Thyroid gland (tissue), 4 donors: ENCODE results near the gene KCNG2. TPM values are rescaled to one million over a fixed set of nuclear protein-coding genes. Genes with fewer than 3 reads are reported as not detected.

Experiments used
- DNase-seq, 2 donors: peaks; one replicate each; pipeline ENCODE4 v3.0.0-alpha.2; 2019
- H3K27ac ChIP-seq, 3 donors: fragments of 200-600 bp; sonication (generic); 1 replicate in 2 of 3; 2 replicates in 1 of 3; pipeline ENCODE4 v1.5.1; 2016 to 2019; ENCODE audit warnings: mild to moderate bottlenecking in 1 of 3, moderate library complexity in 1 of 3
- H3K27me3 ChIP-seq: fragments of 200-600 bp; sonication (generic); one replicate; pipeline ENCODE4 v1.5.1; 2019
- H3K36me3 ChIP-seq, 2 donors: fragments of 200-600 bp; sonication (generic); one replicate each; pipeline ENCODE4 v1.5.1; 2016 to 2019
- H3K4me1 ChIP-seq, 2 donors: fragments of 200-600 bp; sonication (generic); one replicate each; pipeline ENCODE4 v1.5.1; 2017 to 2019
- H3K4me3 ChIP-seq, 3 donors: fragments of 200-600 bp; sonication (generic); replicated peaks in 1 of 3; 1 replicate in 2 of 3; 2 replicates in 1 of 3; pipeline ENCODE4 v1.5.1; 2016; ENCODE audit warnings: mild to moderate bottlenecking in 1 of 3
- H3K9me3 ChIP-seq: fragments of 200-600 bp; sonication (generic); one replicate; pipeline ENCODE4 v1.5.1; 2017
- CTCF ChIP-seq, 6 experiments: fragments of 200-600 bp in 3 of 6; fragments of 450-650 bp in 3 of 6; sonication (generic) in 3 of 6; IDR thresholded peaks; one replicate each; pipeline ENCODE4 v1.5.1; 2016 to 2019; ENCODE audit warnings: antibody characterized with exemption in 6 of 6, mild to moderate bottlenecking in 2 of 6, inconsistent platforms in 1 of 6, moderate library complexity in 1 of 6
- POLR2A ChIP-seq, 2 donors: fragments of 450-650 bp; IDR thresholded peaks; one replicate each; pipeline ENCODE4 v1.6.1; 2017; ENCODE audit warnings: antibody characterized with exemption in 2 of 2, mild to moderate bottlenecking in 2 of 2, moderate library complexity in 1 of 2
- WGBS, 2 donors: methylation state at CpG; one replicate each; pipeline ENCODE4 v1.1.5; 2017; 5-methylcytosine and 5-hydroxymethylcytosine counted together
- intact Hi-C: fragments of 100-400 bp; cut with DNase I; formaldehyde crosslinking; loops from one replicate; pipeline ENCODE4 v1.15.1; 2023
- total RNA-seq, 4 donors: library from RNA; depleted of rRNA; stranded (reverse); fragments of >200 nt; gene quantifications; one replicate each; pipeline ENCODE4 v1.2.3, GENCODE V29; 2016

The KCNG2 gene
- total RNA-seq, 4 donors from 2014 or later: 0.22 TPM; not detected in 3

GRCh38 chr18:79872527-79873444, 75.0 kb downstream of the KCNG2 start:
- no peak for DNase-seq
- no peaks in the 10 kb centered on the region for H3K27me3 ChIP-seq

DNA sequence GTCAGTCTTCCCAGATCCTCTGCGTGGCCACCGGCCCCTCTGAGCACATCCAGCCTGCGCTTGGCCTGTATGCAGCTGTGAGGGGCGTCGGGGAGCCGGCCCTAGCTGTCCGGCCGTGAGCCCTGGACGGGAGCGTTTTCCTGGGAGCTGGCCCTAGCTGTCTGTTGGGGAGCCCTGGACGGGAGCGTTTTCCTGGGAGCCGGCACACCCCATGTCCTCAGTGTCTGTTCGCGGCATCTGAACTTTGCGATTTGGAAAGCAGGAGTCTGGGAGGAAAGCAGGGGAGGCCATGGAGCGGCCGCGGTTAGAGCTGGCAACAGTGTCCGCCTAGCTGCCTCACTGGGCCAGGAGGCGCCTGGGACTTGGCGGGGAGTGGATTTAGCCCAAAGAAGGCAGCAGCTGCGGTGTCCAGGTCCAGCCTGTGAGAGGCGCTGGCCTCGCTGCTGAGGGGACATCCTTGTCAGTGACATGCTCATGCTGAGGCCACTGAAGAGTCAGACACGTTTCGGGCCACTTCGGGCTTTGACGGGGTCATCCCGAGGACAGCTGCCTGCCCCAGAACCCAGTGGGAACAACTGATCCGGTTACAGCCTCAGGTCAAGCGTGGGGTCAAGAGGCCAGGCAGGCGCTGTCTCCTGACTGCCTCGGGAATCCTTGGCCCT, 75.8 kb downstream of the KCNG2 start:
- intact Hi-C loops: no loop called here
- DNase-seq: no peak
- no peak overlapping the region for H3K27ac ChIP-seq
- H3K36me3 ChIP-seq: no peaks in the 10 kb centered on the region
- no peaks in the 10 kb centered on the region for H3K27me3 ChIP-seq
- H3K4me3 ChIP-seq: no peak overlapping the region
- 60 to 69% methylated on average over 17 to 34 of the region's 34 CpGs for WGBS, 2 donors
- TF ChIP-seq CTCF (IDR thresholded peaks at IDR 0.05): no peak
- no peak for TF ChIP-seq POLR2A (IDR thresholded peaks at IDR 0.05)
- no peaks in the 10 kb centered on the region for H3K9me3 ChIP-seq
- H3K4me1 ChIP-seq: no peaks in the 10 kb centered on the region

More at GRCh38 chr18:79872527-79873444, 75.0 kb downstream of the KCNG2 start:
- intact Hi-C loops: no loop called here
- TF ChIP-seq CTCF (IDR thresholded peaks at IDR 0.05): no peak
- TF ChIP-seq POLR2A (IDR thresholded peaks at IDR 0.05): no peak
- H3K27ac ChIP-seq: no peak overlapping the region
- H3K9me3 ChIP-seq: no peaks in the 10 kb centered on the region
- no peak overlapping the region for H3K4me3 ChIP-seq
- no peaks in the 10 kb centered on the region for H3K4me1 ChIP-seq
- WGBS, 2 donors: 55 to 60% methylated on average over 36 of the region's 36 CpGs
- H3K36me3 ChIP-seq: no peaks in the 10 kb centered on the region

DNA sequence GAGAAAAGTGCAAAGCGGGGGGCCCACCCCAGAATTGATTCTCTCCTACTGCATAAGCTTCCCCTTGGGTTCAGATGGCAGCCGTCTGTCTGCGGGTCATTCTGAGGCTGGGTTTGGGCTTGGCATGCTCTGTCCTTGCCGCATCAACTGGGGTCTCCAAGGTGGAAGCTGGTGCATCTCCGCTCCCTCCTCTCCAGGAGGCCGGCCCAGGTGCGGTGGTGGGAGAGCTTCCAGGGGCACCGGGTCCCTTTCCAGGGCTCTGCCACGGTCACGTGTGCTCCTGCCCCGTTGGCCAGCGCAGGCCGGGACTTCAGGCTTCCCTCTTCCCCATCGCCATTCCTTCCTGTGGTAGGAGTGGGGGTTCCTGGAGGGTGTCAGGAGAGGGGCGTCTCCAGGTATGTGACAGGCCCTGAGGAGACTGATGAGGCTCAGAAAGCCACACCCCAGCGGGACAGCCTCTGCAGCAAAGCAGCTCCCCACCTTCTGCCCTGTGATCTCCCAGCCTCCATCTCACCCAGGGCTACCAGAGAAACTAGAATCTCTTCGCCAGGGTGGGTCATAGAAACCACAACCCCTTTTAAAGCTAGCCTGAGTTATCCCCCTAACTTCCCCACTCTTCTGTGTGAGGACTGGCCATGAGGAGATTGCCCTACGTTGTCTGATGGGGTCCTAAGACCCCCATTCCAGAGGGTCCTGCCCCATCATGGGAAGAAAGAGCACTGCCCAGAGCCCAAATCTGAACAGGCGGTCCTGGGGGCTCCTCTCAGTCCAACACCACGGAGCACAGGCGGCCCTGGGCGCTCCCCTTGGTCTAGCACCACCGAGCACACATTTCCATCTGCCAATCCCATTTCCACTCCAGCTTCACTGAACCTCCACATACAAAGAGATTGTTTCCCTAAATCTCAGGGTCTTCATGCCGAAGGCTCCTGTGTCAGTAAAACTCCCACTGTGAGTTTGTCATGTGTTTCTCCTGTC, 77.1 kb downstream of the KCNG2 start:
- no peaks in the 10 kb centered on the region for H3K27me3 ChIP-seq

GRCh38 chr18:79875531-79875919, 77.8 kb downstream of the KCNG2 start:
- Histone ChIP-seq H3K4me3 (no peak overlapping the region), H3K9me3 (no peaks in the 10 kb centered on the region), H3K36me3 (no peaks in the 10 kb centered on the region), H3K4me1 (no peaks in the 10 kb centered on the region), H3K27ac (no peak overlapping the region), H3K27me3 (no peaks in the 10 kb centered on the region)
- intact Hi-C loops: no loop called here
- TF ChIP-seq CTCF (IDR thresholded peaks at IDR 0.05) (no peak), POLR2A (IDR thresholded peaks at IDR 0.05) (no peak)
- no peak for DNase-seq
- WGBS, 2 donors: 88% methylated on average over 15 of the region's 15 CpGs; no CpG with 5 or more reads in 1 of the 2 donors

More for the DNA sequence above, 77.1 kb downstream of the KCNG2 start:
- DNase-seq: no peak
- H3K36me3 ChIP-seq: no peaks in the 10 kb centered on the region
- intact Hi-C loops: no loop called here
- H3K9me3 ChIP-seq: no peaks in the 10 kb centered on the region
- no peak overlapping the region for H3K27ac ChIP-seq
- no peaks in the 10 kb centered on the region for H3K4me1 ChIP-seq
- WGBS, 2 donors: 82 to 85% methylated on average over 15 to 24 of the region's 24 CpGs
- TF ChIP-seq POLR2A (IDR thresholded peaks at IDR 0.05) (no peak), CTCF (IDR thresholded peaks at IDR 0.05) (no peak)
- no peak overlapping the region for H3K4me3 ChIP-seq
